ENCODE measurements around the gene SENP3. TPM values are rescaled to one million over a fixed set of nuclear protein-coding genes. Genes with fewer than 3 reads are reported as not detected.

SENP3 gene
- 45.6 and 47.5 TPM in 2 replicates for total RNA-seq

DNA sequence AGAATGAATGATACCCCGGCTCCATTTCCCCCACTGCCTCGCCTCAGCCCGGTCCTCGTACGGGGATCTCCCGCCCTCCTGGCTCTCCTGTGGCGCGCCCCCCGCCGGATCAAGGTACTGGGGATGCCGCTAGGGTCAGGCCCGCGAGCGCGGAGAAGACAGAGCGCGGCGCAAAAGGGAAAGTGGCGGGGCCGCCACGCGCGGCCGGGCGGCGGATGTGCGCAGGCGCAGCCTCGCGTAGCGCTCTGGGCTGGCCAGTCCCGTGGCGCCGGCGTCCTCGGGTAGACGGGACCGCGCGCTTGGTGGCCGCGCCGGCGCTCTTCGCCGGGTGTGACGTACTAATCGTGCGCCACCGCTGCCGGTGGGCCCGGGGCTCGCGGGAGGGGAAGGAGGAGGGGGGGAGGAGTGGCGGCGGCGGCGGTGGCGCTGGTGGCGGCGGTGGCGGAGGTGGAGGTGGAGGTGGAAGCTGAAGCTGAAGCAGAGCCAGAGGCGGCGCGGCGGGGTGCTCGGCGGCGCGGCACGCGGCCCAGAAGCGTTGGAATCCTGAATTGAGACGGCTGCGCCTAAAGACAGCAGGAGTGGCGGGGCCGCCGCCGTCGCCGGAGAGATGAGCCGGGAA is at the start of gene SENP3:
SENP3 (plus strand) TSS at position 331 of the 619 bp plus-strand sequence. CDS start 1,158 bp downstream, outside the sequence.

DNA sequence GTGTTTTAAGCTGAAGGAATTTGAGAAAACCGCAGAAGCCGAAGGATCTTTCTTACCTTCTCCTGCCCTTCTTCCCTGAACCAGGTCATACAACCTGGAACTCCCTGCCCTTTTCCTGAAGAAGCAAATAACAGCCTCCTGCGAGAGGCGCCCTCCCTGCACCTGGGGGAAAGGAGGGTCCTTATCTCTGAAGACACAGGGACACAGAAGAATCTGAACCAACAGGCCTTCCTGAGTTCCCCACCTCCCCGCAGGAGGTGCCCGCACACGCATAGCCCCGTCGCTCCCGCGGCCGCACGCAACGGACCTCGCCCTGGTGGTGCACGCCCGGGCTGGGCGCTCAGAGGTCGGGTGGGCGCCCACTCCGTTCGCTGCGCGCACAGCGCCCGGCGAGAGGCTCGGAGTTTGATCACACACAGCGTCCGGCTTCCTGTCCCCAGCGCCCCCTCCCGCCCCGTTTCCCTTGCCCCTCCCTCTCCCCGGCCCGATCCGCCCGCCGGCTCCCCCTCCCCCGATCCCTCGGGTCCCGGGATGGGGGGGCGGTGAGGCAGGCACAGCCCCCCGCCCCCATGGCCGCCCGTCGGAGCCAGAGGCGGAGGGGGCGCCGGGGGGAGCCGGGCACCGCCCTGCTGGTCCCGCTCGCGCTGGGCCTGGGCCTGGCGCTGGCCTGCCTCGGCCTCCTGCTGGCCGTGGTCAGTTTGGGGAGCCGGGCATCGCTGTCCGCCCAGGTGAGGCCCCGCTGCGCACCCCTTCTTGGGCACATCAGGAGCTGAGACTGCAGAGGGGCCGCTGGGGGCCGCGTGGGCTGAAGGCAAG is 12.9 kb upstream of the SENP3 start, which contains the start of gene TNFSF12:
TNFSF12 (plus strand) TSS at position 474 of the 816 bp plus-strand sequence; CDS start at position 570, 96 bp downstream.

DNA sequence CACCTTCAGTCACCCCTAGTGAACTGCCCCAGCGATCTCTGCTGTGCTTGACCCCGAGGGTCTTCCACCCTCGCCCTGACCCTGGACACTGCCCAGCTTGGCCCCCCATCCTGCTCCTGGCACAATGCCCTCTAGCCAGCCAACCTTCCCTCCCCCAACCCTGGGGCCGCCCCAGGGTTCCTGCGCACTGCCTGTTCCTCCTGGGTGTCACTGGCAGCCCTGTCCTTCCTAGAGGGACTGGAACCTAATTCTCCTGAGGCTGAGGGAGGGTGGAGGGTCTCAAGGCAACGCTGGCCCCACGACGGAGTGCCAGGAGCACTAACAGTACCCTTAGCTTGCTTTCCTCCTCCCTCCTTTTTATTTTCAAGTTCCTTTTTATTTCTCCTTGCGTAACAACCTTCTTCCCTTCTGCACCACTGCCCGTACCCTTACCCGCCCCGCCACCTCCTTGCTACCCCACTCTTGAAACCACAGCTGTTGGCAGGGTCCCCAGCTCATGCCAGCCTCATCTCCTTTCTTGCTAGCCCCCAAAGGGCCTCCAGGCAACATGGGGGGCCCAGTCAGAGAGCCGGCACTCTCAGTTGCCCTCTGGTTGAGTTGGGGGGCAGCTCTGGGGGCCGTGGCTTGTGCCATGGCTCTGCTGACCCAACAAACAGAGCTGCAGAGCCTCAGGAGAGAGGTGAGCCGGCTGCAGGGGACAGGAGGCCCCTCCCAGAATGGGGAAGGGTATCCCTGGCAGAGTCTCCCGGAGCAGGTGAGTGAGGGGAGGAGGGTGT is 3.0 kb upstream of the SENP3 start, which contains the start of gene TNFSF13:
TNFSF13 (plus strand) TSS at position 207 of the 776 bp plus-strand sequence; CDS start at position 497, 290 bp downstream.

DNA sequence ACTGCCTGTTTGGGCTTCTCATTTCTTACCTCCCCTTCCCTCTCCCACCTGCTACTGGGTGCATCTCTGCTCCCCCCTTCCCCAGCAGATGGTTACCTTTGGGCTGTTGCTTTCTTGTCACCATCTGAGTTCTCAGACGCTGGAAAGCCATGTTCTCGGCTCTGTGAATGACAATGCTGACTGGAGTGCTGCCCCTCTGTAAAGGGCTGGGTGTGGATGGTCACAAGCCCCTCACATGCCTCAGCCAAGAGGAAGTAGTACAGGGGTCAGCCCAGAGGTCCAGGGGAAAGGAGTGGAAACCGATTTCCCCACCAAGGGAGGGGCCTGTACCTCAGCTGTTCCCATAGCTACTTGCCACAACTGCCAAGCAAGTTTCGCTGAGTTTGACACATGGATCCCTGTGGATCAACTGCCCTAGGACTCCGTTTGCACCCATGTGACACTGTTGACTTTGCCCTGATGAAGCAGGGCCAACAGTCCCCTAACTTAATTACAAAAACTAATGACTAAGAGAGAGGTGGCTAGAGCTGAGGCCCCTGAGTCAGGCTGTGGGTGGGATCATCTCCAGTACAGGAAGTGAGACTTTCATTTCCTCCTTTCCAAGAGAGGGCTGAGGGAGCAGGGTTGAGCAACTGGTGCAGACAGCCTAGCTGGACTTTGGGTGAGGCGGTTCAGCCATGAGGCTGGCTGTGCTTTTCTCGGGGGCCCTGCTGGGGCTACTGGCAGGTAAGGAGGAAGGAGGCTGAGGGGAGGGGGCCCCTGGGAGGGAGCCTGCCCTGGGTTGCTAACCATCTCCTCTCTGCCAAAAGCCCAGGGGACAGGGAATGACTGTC is 17.5 kb downstream of the SENP3 start, which contains the start of gene CD68:
CD68 (plus strand) TSS at position 638 of the 833 bp plus-strand sequence; CDS start at position 678, 40 bp downstream.

DNA sequence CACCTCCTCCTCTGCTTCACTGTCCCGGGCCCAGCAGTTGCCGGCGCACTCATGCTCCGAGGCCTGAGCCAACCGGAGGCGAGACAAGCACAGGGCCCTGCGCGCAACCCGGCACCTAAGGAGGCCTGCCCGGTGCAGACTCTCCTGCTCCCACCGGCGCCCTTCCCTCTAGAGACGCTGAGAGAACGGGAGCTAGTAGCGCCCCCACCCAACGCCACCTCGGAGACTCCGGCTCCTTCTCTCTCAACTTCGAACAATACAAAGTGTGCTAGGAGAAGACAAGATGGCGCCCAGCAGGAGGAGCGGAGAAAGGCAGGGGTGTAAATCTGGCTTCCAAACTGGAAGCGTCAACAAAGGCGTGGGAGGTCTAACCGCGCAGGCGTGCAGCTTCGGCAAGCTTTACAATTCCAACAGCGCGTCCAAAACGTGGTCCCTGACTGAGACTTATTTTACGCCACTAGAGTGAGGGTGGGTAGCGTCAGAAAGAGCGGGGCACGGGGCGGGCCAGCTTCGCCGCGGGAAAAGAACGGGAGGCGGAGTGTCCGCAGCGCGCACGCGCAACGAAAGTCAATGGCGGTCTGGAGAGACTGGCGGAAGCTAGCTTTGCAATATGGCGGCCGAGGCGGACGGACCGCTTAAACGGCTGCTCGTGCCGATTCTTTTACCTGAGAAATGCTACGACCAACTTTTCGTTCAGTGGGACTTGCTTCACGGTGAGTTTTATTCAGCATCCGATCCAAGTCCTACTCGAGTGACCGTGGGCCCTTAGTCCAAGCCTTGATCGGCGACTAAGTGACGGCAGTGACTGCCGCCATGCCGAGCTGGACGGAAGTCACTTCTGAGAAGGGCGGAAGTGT is 21.8 kb downstream of the SENP3 start, which contains the start of gene MPDU1:
MPDU1 (plus strand) TSS at position 600 of the 857 bp plus-strand sequence; CDS start at position 611, 11 bp downstream.

DNA sequence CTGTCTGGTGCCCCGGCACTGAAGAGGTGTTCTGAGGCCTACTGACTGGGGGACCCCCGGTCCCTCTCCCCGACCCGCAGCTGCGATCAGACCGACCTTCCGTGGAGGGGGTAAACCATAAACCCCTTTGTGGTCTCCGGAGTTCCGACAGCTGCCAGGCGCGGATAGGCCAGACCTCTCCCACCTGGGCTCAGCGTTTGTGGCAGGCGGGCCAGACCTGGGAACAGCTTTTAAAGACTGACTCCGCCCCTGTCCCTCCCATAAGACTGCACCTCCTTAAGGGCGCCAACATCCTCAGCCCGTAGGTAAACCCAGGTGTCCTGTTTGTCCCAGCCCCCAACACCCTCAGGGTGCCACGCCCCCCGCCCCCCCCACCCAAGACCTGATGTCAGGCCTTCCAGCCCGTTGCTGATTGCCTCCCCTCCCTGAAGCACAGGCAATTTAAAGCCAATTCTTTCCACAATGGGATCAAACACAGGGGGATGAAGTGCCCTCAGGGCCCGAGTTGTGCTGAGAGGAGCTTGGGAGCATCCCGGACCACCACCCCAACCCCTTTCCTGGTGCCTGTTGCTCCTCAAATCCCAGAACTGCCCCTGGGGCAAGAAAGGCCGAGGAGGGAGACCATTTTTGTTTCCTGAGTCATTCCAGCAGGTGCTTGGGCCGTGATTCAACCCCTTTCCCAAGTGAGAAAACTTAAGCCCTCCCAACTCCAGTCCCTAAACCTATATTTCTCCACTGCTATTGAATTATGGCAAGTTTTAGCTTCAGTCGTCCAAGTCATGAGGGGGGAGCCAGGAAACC is 28.4 kb downstream of the SENP3 start, which contains the start of gene SOX15:
SOX15 (minus strand) TSS at position 204 of the 801 bp plus-strand sequence. CDS start 418 bp downstream, outside the sequence.

DNA sequence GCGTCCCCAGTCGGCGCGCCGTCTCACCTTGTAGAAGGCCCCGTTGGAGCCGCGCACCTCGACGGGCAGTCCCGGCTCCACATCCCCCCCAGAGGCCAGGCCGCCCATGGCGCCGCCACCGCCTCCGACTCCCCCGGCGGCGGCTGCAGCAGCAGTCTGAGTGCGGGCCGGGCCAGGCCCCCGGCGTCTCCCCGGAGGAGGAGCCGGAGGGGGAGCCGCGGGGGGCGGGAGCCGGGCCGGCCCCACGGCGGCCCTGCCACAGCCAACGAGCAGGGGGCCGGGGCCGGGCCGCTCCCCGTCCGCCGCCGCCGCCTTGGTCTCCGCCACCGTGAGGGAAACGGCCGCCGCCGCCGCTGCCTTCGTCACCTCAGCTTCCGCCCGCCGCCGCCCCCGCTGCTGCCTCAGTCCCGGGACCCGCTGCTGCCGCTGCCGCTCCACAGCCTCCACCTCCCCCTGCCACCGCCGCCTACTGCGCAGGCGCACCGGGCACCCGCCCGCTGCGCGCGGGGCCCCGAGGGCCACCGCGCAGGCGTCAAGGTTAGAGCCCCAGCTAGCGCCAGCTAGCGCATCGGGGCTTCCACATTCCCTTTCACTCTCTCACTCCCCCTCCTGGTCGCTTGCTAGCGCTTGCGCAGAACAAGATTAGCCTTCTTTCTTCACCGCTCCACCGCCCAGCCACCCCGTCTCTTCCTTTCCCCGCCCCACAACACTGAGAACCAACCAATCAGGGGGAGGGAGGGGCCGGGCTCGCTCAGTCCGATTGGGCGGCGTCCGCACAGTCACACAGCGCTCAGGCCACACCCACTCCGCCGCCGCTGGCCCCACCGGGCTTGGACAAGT is 52.9 kb downstream of the SENP3 start, which contains the start of gene FXR2:
FXR2 (minus strand) TSS at position 473 of the 840 bp plus-strand sequence; CDS start at position 108, 365 bp downstream.

Other genes with a start within 250 kb of the SENP3 start
- 65.2 and 92.2 TPM in 2 replicates for gene GPS2, start 246.6 kb upstream of the SENP3 start, total RNA-seq
- 8.9 and 13.0 TPM in 2 replicates for gene NEURL4, start 232.6 kb upstream of the SENP3 start, total RNA-seq
- 0.34 TPM in 1 of 2 replicates, not detected in the other for gene ACAP1, start 225.4 kb upstream of the SENP3 start, total RNA-seq
- 17.2 and 24.3 TPM in 2 replicates for gene KCTD11, start 209.8 kb upstream of the SENP3 start, total RNA-seq
- gene TMEM95, start 206.8 kb upstream of the SENP3 start, total RNA-seq: not detected in 2 replicates
- 0.09 and 0.47 TPM in 2 replicates for gene TNK1, start 180.8 kb upstream of the SENP3 start, total RNA-seq
- 45.7 and 72.9 TPM in 2 replicates for gene PLSCR3, start 167.4 kb upstream of the SENP3 start, total RNA-seq
- 83.2 and 132 TPM in 2 replicates for gene TMEM256, start 157.8 kb upstream of the SENP3 start, total RNA-seq
- gene NLGN2, start 154.1 kb upstream of the SENP3 start, total RNA-seq: 13.5 and 18.6 TPM in 2 replicates
- not detected in 2 replicates for gene SPEM1, start 141.6 kb upstream of the SENP3 start, total RNA-seq
- gene SPEM2, start 136.3 kb upstream of the SENP3 start, total RNA-seq: not detected in 2 replicates
- not detected in 2 replicates for gene SPEM3, start 133.1 kb upstream of the SENP3 start, total RNA-seq
- 1.3 and 2.4 TPM in 2 replicates for gene TMEM102, start 126.5 kb upstream of the SENP3 start, total RNA-seq
- 0.43 and 2.0 TPM in 2 replicates for gene FGF11, start 122.4 kb upstream of the SENP3 start, total RNA-seq
- 3.7 and 6.7 TPM in 2 replicates for gene CHRNB1, start 116.9 kb upstream of the SENP3 start, total RNA-seq
- 25.4 and 29.3 TPM in 2 replicates for gene ZBTB4, start 82.3 kb upstream of the SENP3 start, total RNA-seq
- gene SLC35G6, start 80.5 kb upstream of the SENP3 start, total RNA-seq: not detected in 2 replicates
- gene POLR2A, start 77.6 kb upstream of the SENP3 start, total RNA-seq: 35.5 and 50.7 TPM in 2 replicates
- 14.1 and 17.4 TPM in 2 replicates for gene TNFSF12, start 12.9 kb upstream of the SENP3 start, total RNA-seq
- gene TNFSF13, start 3.2 kb upstream of the SENP3 start, total RNA-seq: 2.1 and 3.6 TPM in 2 replicates
- gene CD68, start 17.7 kb downstream of the SENP3 start, total RNA-seq: 13.4 and 22.7 TPM in 2 replicates
- gene MPDU1, start 21.9 kb downstream of the SENP3 start, total RNA-seq: 115 and 144 TPM in 2 replicates
- 0.12 and 0.85 TPM in 2 replicates for gene SOX15, start 28.2 kb downstream of the SENP3 start, total RNA-seq
- gene FXR2, start 53.0 kb downstream of the SENP3 start, total RNA-seq: 17.7 and 41.3 TPM in 2 replicates
- gene SAT2, start 65.9 kb downstream of the SENP3 start, total RNA-seq: 58.8 and 85.5 TPM in 2 replicates
- gene SHBG, start 68.2 kb downstream of the SENP3 start, total RNA-seq: 0.12 and 4.1 TPM in 2 replicates
- gene ATP1B2, start 89.0 kb downstream of the SENP3 start, total RNA-seq: 0.93 TPM in 1 of 2 replicates, not detected in the other
- 44.9 and 63.2 TPM in 2 replicates for gene TP53, start 125.6 kb downstream of the SENP3 start, total RNA-seq
- 3.3 and 6.8 TPM in 2 replicates for gene WRAP53, start 126.6 kb downstream of the SENP3 start, total RNA-seq
- gene EFNB3, start 143.3 kb downstream of the SENP3 start, total RNA-seq: 3.3 and 4.9 TPM in 2 replicates
- gene DNAH2, start 155.8 kb downstream of the SENP3 start, total RNA-seq: 0.26 and 1.1 TPM in 2 replicates

Data from pericardium fibroblast (primary cell).